H9 (cell line): ENCODE data around the gene ATP6V1G3. TPM values are rescaled to one million over a fixed set of nuclear protein-coding genes. Genes with fewer than 3 reads are reported as not detected.

ENCODE experiments used
- DNase-seq: peaks from one replicate; pipeline ENCODE4 v3.0.0-alpha.2; 2017
- H2AFZ ChIP-seq: one replicate; pipeline ENCODE4 v1.6.1; 2013; ENCODE audit warnings: mild to moderate bottlenecking, low read length, control low read depth, moderate library complexity
- H2AK5ac ChIP-seq: 2 replicates; pipeline ENCODE4 v1.6.1; 2013; ENCODE audit warnings: low read length, control low read depth, mixed read lengths; ENCODE audit not compliant: insufficient read length
- H2BK120ac ChIP-seq: one replicate; pipeline ENCODE4 v1.6.1; 2013; ENCODE audit warnings: low read depth, mild to moderate bottlenecking, low read length, control low read depth, inconsistent platforms; ENCODE audit not compliant: poor library complexity, severe bottlenecking
- H2BK12ac ChIP-seq: 2 replicates; pipeline ENCODE4 v1.6.1; 2013; ENCODE audit warnings: low read length, control low read depth, mixed read lengths, low read depth; ENCODE audit not compliant: insufficient read length
- H2BK15ac ChIP-seq: 2 replicates; pipeline ENCODE4 v1.6.1; 2013; ENCODE audit warnings: low read depth, low read length, control low read depth
- H2BK20ac ChIP-seq: one replicate; pipeline ENCODE4 v1.6.1; 2013; ENCODE audit warnings: low read depth, mild to moderate bottlenecking, low read length, control low read depth, inconsistent platforms; ENCODE audit not compliant: poor library complexity, severe bottlenecking
- H2BK5ac ChIP-seq: 2 replicates; pipeline ENCODE4 v1.6.1; 2013; ENCODE audit warnings: low read length, control low read depth, mixed read lengths; ENCODE audit not compliant: insufficient read length
- H3K14ac ChIP-seq: 2 replicates; pipeline ENCODE4 v1.6.1; 2013; ENCODE audit warnings: low read length, control low read depth; ENCODE audit not compliant: insufficient read depth
- H3K18ac ChIP-seq: 2 replicates; pipeline ENCODE4 v1.6.1; 2013; ENCODE audit warnings: low read depth, mild to moderate bottlenecking, mixed read lengths, low read length, control low read depth; ENCODE audit not compliant: insufficient read length
- H3K23ac ChIP-seq: 2 replicates; pipeline ENCODE4 v1.6.1; 2013; ENCODE audit warnings: low read length, control low read depth, mixed read lengths, low read depth; ENCODE audit not compliant: insufficient read length
- H3K23me2 ChIP-seq: 2 replicates; pipeline ENCODE4 v1.6.1; 2013; ENCODE audit warnings: low read depth, mild to moderate bottlenecking, mixed read lengths, low read length, control low read depth; ENCODE audit not compliant: insufficient read length, poor library complexity, severe bottlenecking
- H3K27ac ChIP-seq: 2 replicates; pipeline ENCODE4 v1.5.1; 2013; ENCODE audit warnings: low read length, control low read depth, mixed read lengths, low read depth; ENCODE audit not compliant: insufficient read length
- H3K27me3 ChIP-seq: 2 replicates; pipeline ENCODE4 v1.6.1; 2013; ENCODE audit warnings: low read length, control low read depth, inconsistent platforms; ENCODE audit not compliant: insufficient read depth
- H3K4ac ChIP-seq: 2 replicates; pipeline ENCODE4 v1.6.1; 2013; ENCODE audit warnings: low read depth, mild to moderate bottlenecking, control low read depth, inconsistent platforms, low read length, moderate library complexity
- H3K4me1 ChIP-seq: 2 replicates; pipeline ENCODE4 v1.6.1; 2013; ENCODE audit warnings: low read length, control low read depth, inconsistent platforms; ENCODE audit not compliant: insufficient read depth
- H3K4me2 ChIP-seq: 2 replicates; pipeline ENCODE4 v1.6.1; 2013; ENCODE audit warnings: low read length, control low read depth, mixed read lengths; ENCODE audit not compliant: insufficient read length, insufficient read depth
- H3K56ac ChIP-seq: 2 replicates; pipeline ENCODE4 v1.6.1; 2013; ENCODE audit warnings: low read depth, mild to moderate bottlenecking, mixed read lengths, low read length, control low read depth; ENCODE audit not compliant: insufficient read length
- H3K79me1 ChIP-seq: 2 replicates; pipeline ENCODE4 v1.6.1; 2013; ENCODE audit warnings: low read depth, mild to moderate bottlenecking, moderate library complexity, low read length, control low read depth, inconsistent platforms; ENCODE audit not compliant: insufficient read depth, poor library complexity, severe bottlenecking
- H3K79me2 ChIP-seq: 2 replicates; pipeline ENCODE4 v1.6.1; 2013; ENCODE audit warnings: low read length, control low read depth, inconsistent platforms; ENCODE audit not compliant: insufficient read depth
- H3K9ac ChIP-seq: 2 replicates; pipeline ENCODE4 v1.6.1; 2013; ENCODE audit warnings: low read length, control low read depth, mixed read lengths; ENCODE audit not compliant: insufficient read length; ENCODE audit errors: extremely low read depth
- H3K9me3 ChIP-seq: one replicate; pipeline ENCODE4 v1.6.1; 2013; ENCODE audit warnings: low read depth, low read length, inconsistent platforms; ENCODE audit not compliant: control insufficient read depth
- H3T11ph ChIP-seq: one replicate; pipeline ENCODE4 v1.6.1; 2013; ENCODE audit warnings: mild to moderate bottlenecking, low read length, control low read depth, inconsistent platforms
- H4K20me1 ChIP-seq: one replicate; pipeline ENCODE4 v1.6.1; 2013; ENCODE audit not compliant: control insufficient read depth, insufficient read length, insufficient read depth
- H4K5ac ChIP-seq: 2 replicates; pipeline ENCODE4 v1.6.1; 2013; ENCODE audit warnings: low read depth, mild to moderate bottlenecking, mixed read lengths, low read length, control low read depth; ENCODE audit not compliant: insufficient read length
- H4K8ac ChIP-seq: replicated peaks from 2 replicates; pipeline ENCODE4 v1.6.1; 2013; ENCODE audit warnings: low read length, control low read depth, mixed read lengths, low read depth; ENCODE audit not compliant: insufficient read length
- H4K91ac ChIP-seq: 2 replicates; pipeline ENCODE4 v1.6.1; 2013; ENCODE audit warnings: low read depth, mild to moderate bottlenecking, moderate library complexity, mixed read lengths, low read length, control low read depth; ENCODE audit not compliant: insufficient read length
- H3K27ac Mint-ChIP-seq, 3 experiments: 2 replicates in 2 of 3; 3 replicates in 1 of 3; pipeline ENCODE4 v1.8.0; 2020 to 2021; ENCODE audit warnings: mixed read lengths in 3 of 3, mild to moderate bottlenecking in 1 of 3, moderate library complexity in 1 of 3
- H3K27me3 Mint-ChIP-seq: 2 replicates; pipeline ENCODE4 v1.8.0; 2021; ENCODE audit warnings: low read depth, mild to moderate bottlenecking, moderate library complexity, mixed read lengths
- H3K36me3 Mint-ChIP-seq, 3 experiments: 2 replicates in 2 of 3; 3 replicates in 1 of 3; pipeline ENCODE4 v1.8.0; 2020 to 2021; ENCODE audit warnings: low read depth in 3 of 3, mixed read lengths in 3 of 3; ENCODE audit not compliant: insufficient read depth in 1 of 3
- H3K4me1 Mint-ChIP-seq, 2 experiments: 2 replicates each; pipeline ENCODE4 v1.8.0; 2020; ENCODE audit warnings: mixed read lengths in 2 of 2
- H3K4me3 Mint-ChIP-seq, 2 experiments: 2 replicates in 1 of 2; 3 replicates in 1 of 2; pipeline ENCODE4 v1.8.0; 2020 to 2021; ENCODE audit warnings: mild to moderate bottlenecking in 2 of 2, mixed read lengths in 2 of 2, moderate library complexity in 1 of 2
- H3K9me3 Mint-ChIP-seq, 2 experiments: 2 replicates in 1 of 2; 3 replicates in 1 of 2; pipeline ENCODE4 v1.8.0; 2020; ENCODE audit warnings: mild to moderate bottlenecking in 2 of 2, mixed read lengths in 2 of 2, moderate library complexity in 1 of 2
- WGBS: extraction: QIAGEN DNeasy Blood & Tissue Kit; methylation state at CpG from one replicate; pipeline ENCODE4 v1.1.7; 2013; ENCODE audit warnings: missing lambda C conversion rate, low lambda C conversion rate, mixed read lengths; ENCODE audit not compliant: insufficient read length; ENCODE audit errors: extremely low coverage; 5-methylcytosine and 5-hydroxymethylcytosine counted together
- total RNA-seq: library from RNA; stranded (reverse); gene quantifications from 2 replicates; pipeline ENCODE4 v1.2.1, GENCODE V29; 2021
- TF ChIP-seq, protein P1 (sequence below): fragments of 200-600 bp; sonication (generic); conservative IDR thresholded peaks from 3 replicates; pipeline ENCODE4 v1.8.0; 2021; ENCODE audit warnings: antibody characterized with exemption, mild to moderate bottlenecking

Gene ATP6V1G3
- total RNA-seq, 1 experiment from 2014 or later: not detected

GRCh38 chr1:198497326-198498102 lies 43.0 kb downstream of the ATP6V1G3 start:
- H3K9me3 Mint-ChIP-seq: peaks cover 0 to under 1% of the 10 kb centered on the region in 2 experiments; a peak in 3 of 5 replicates
- no peak overlapping the region for H3K4me2 ChIP-seq
- no peaks in the 10 kb centered on the region for H3K9me3 ChIP-seq

More at GRCh38 chr1:198497326-198498102, 43.0 kb downstream of the ATP6V1G3 start:
- Histone ChIP-seq H4K5ac (no peak overlapping the region), H3K79me2 (no peaks in the 10 kb centered on the region), H2AFZ (no peak overlapping the region), H3K14ac (no peak overlapping the region), H4K20me1 (no peaks in the 10 kb centered on the region), H3K56ac (no peak overlapping the region), H3K9ac (no peak overlapping the region), H3K27ac (no peak overlapping the region), H3K18ac (no peak overlapping the region), H2BK5ac (no peak overlapping the region), H3K23ac (no peak overlapping the region), H3K23me2 (no peaks in the 10 kb centered on the region), H3K4ac (no peak overlapping the region), H2BK15ac (no peak overlapping the region), H4K91ac (no peak overlapping the region), H2BK20ac (no peak overlapping the region), H2AK5ac (no peak overlapping the region), H4K8ac (no peak overlapping the region), H2BK12ac (no peak overlapping the region), H2BK120ac (no peak overlapping the region), H3K4me1 (no peaks in the 10 kb centered on the region), H3T11ph (no peak overlapping the region), H3K27me3 (no peaks in the 10 kb centered on the region), H3K79me1 (no peaks in the 10 kb centered on the region)
- DNase-seq: no peak
- Mint-ChIP-seq H3K4me1 (peaks cover 6 to 7% of the 10 kb centered on the region in 2 experiments), H3K36me3 (no peaks in the 10 kb centered on the region), H3K4me3 (no peak overlapping the region), H3K27me3 (no peaks in the 10 kb centered on the region), H3K27ac (peak overlapping the region in 1 of 3 experiments; percentile 46; a peak in 1 of 7 replicates)
- TF ChIP-seq, protein P1, sequence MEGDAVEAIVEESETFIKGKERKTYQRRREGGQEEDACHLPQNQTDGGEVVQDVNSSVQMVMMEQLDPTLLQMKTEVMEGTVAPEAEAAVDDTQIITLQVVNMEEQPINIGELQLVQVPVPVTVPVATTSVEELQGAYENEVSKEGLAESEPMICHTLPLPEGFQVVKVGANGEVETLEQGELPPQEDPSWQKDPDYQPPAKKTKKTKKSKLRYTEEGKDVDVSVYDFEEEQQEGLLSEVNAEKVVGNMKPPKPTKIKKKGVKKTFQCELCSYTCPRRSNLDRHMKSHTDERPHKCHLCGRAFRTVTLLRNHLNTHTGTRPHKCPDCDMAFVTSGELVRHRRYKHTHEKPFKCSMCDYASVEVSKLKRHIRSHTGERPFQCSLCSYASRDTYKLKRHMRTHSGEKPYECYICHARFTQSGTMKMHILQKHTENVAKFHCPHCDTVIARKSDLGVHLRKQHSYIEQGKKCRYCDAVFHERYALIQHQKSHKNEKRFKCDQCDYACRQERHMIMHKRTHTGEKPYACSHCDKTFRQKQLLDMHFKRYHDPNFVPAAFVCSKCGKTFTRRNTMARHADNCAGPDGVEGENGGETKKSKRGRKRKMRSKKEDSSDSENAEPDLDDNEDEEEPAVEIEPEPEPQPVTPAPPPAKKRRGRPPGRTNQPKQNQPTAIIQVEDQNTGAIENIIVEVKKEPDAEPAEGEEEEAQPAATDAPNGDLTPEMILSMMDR: no peak
- WGBS: no CpG with 5 or more reads among the region's 3 CpGs
